Activated CD4-positive, CD25-positive, alpha-beta regulatory T cell (primary cell): Measurements from ENCODE around the gene ICAM3.
A peak's percentile ranks its signal among the peaks of the same experiment; 100 is the strongest.

Experiments used
- DNase-seq, 4 experiments: peaks; one replicate each; lab custom pipeline; 2025; lab: John Stamatoyannopoulos, UW

ICAM3 gene

GRCh38 chr19:10291554-10292205, 47.7 kb downstream of the ICAM3 start:
- no peak for DNase-seq

- no peak for DNase-seq
Measured at GRCh38 chr19:10290876-10291553, 48.4 kb downstream of the ICAM3 start.

GRCh38 chr19:10290357-10290875, 49.0 kb downstream of the ICAM3 start:
- no peak for DNase-seq

GRCh38 chr19:10289836-10290356, 49.5 kb downstream of the ICAM3 start, which contains the start of gene ICAM5:
ICAM5 (plus strand) TSS chr19:10289952; CDS start chr19:10290044, 92 bp downstream.
- DNase-seq = no peak

GRCh38 chr19:10289167-10289835, 50.1 kb downstream of the ICAM3 start:
- peak; percentile 21 to 53 (median 36) for DNase-seq

- no peak for DNase-seq
Measured at GRCh38 chr19:10288662-10289166, 50.7 kb downstream of the ICAM3 start.

GRCh38 chr19:10286803-10287737, 52.4 kb downstream of the ICAM3 start, which contains the start of gene ICAM4:
ICAM4 (plus strand) TSS chr19:10286955; CDS start chr19:10287013, 58 bp downstream.
- DNase-seq = no peak

- no peak for DNase-seq
Measured at GRCh38 chr19:10285393-10285792, 54.0 kb downstream of the ICAM3 start.

GRCh38 chr19:10284960-10285278, 54.5 kb downstream of the ICAM3 start:
- no peak for DNase-seq

- no peak for DNase-seq
Measured at GRCh38 chr19:10284065-10284959, 55.1 kb downstream of the ICAM3 start.
